Right lobe of liver (tissue), 6 donors: ENCODE measurements around the gene TTC28. TPM values are rescaled to one million over a fixed set of nuclear protein-coding genes. Genes with fewer than 3 reads are reported as not detected.

ENCODE experiments used
- ATAC-seq, 4 donors: fragments of 200-7000 bp; cut with Tn5 transposase; one replicate each; pipeline ENCODE4 v1.9.1; 2020; ENCODE audit warnings: mild to moderate bottlenecking in 4 of 4, moderate library complexity in 4 of 4
- DNase-seq, 3 donors: peaks; one replicate each; pipeline ENCODE4 v3.0.0-alpha.2; 2020
- H3K27ac ChIP-seq, 3 donors: fragments of 200-600 bp; one replicate each; pipeline ENCODE4 v1.8.0; 2022
- H3K27me3 ChIP-seq, 2 donors: fragments of 200-600 bp; one replicate each; pipeline ENCODE4 v1.8.0; 2022
- H3K36me3 ChIP-seq, 4 donors: fragments of 200-600 bp; sonication (generic) in 1 of 4; one replicate each; pipeline versions ENCODE4 v1.5.1 to v1.8.0; 2017 to 2022; ENCODE audit warnings: control low read depth in 1 of 4
- H3K4me1 ChIP-seq, 4 donors: fragments of 200-600 bp; sonication (generic) in 1 of 4; one replicate each; pipeline versions ENCODE4 v1.5.1 to v1.8.0; 2017 to 2022; ENCODE audit warnings: control low read depth in 1 of 4
- H3K4me3 ChIP-seq, 3 donors: fragments of 200-600 bp; one replicate each; pipeline ENCODE4 v1.8.0; 2022
- H3K9me3 ChIP-seq, 4 donors: fragments of 200-600 bp; sonication (generic) in 1 of 4; one replicate each; pipeline versions ENCODE4 v1.5.1 to v1.8.0; 2017 to 2022; ENCODE audit warnings: control low read depth in 1 of 4
- CTCF ChIP-seq, 4 donors: fragments of 200-600 bp in 3 of 4; fragments of 450-650 bp in 1 of 4; IDR thresholded peaks; one replicate each; pipeline versions ENCODE4 v1.5.1 to v1.8.0; 2016 to 2022; ENCODE audit warnings: antibody characterized with exemption in 4 of 4, mild to moderate bottlenecking in 2 of 4
- POLR2A ChIP-seq: fragments of 450-650 bp; IDR thresholded peaks from one replicate; pipeline ENCODE4 v1.6.1; 2017; ENCODE audit warnings: antibody characterized with exemption, mild to moderate bottlenecking
- WGBS: methylation state at CpG from one replicate; pipeline ENCODE4 v1.1.6; 2018; ENCODE audit warnings: low coverage, low lambda C conversion rate; ENCODE audit not compliant: insufficient coverage; ENCODE audit errors: missing lambda C conversion rate; 5-methylcytosine and 5-hydroxymethylcytosine counted together
- intact Hi-C, 2 donors: fragments of 100-400 bp; cut with DNase I; formaldehyde crosslinking; loops; one replicate each; pipeline versions ENCODE4 v1.11.2 to v1.14.1; 2022
- total RNA-seq, 6 experiments: library from RNA; depleted of rRNA in 2 of 6; stranded (reverse); fragments of >200 nt in 2 of 6; fragmentation: NEBNext Ultra II Directional in 3 of 6; extraction: Animal tissue kit (Norgen Biotek cat#: 25700) in 3 of 6; gene quantifications; one replicate each; pipeline versions ENCODE4 v1.1.0 to v1.2.4, GENCODE V29; 2016 to 2023
- donor health status: DM: no; HTN: yes; CAD: no.
- donor health status: DM: no; HTN: no; CAD: no.
- donor health status: DM: no; HTN: no; CAD: no.
- donor health status: DM: no; HTN: yes; CAD: no.
- donor health status: DM: no; HTN: yes; CAD: no.

Gene TTC28
- total RNA-seq, 6 experiments from 2014 or later, result 9.4 to 38.3 (median 15.0) TPM

GRCh38 chr22:28310299-28310698, 369.3 kb downstream of the TTC28 start:
- intact Hi-C loops, result no loop called here
- ATAC-seq, result peak in 3 of 4 donors; percentile 73 to 80 (median 76)
- Histone ChIP-seq H3K27ac (no peak overlapping the region), H3K4me3 (no peak overlapping the region), H3K27me3 (no peaks in the 10 kb centered on the region), H3K36me3 (no peaks in the 10 kb centered on the region), H3K4me1 (no peaks in the 10 kb centered on the region), H3K9me3 (no peaks in the 10 kb centered on the region)
- WGBS, result 29% methylated on average over 1 of the region's 1 CpG
- TF ChIP-seq POLR2A (no peak), CTCF (IDR thresholded peaks at IDR 0.05) (no peak)
- no peak for DNase-seq

GRCh38 chr22:28299753-28300152, 379.9 kb downstream of the TTC28 start:
- DNase-seq (no peak), ATAC-seq (no peak)
- intact Hi-C loops, result no loop called here
- H3K9me3 ChIP-seq, result no peaks in the 10 kb centered on the region
- no peak overlapping the region for H3K4me3 ChIP-seq
- TF ChIP-seq POLR2A (no peak), CTCF (IDR thresholded peaks at IDR 0.05) (no peak)
- WGBS, result no CpG with 5 or more reads among the region's 2 CpGs
- no peaks in the 10 kb centered on the region for H3K36me3 ChIP-seq
- H3K27ac ChIP-seq, result no peak overlapping the region
- peaks cover 0 to 11% (median 0%) of the 10 kb centered on the region in 4 donors for H3K4me1 ChIP-seq
- no peaks in the 10 kb centered on the region for H3K27me3 ChIP-seq

GRCh38 chr22:28299309-28299708, 380.3 kb downstream of the TTC28 start:
- DNase-seq (no peak), ATAC-seq (no peak)
- TF ChIP-seq POLR2A (no peak), CTCF (IDR thresholded peaks at IDR 0.05) (no peak)
- Histone ChIP-seq H3K27ac (no peak overlapping the region), H3K36me3 (no peaks in the 10 kb centered on the region), H3K9me3 (no peaks in the 10 kb centered on the region), H3K4me1 (peaks cover 0 to 11% (median 0%) of the 10 kb centered on the region in 4 donors), H3K4me3 (no peak overlapping the region), H3K27me3 (no peaks in the 10 kb centered on the region)
- WGBS, result 90% methylated on average over 3 of the region's 3 CpGs
- intact Hi-C loops, result no loop called here

- Histone ChIP-seq H3K9me3 (no peaks in the 10 kb centered on the region), H3K4me3 (no peak overlapping the region), H3K27me3 (no peaks in the 10 kb centered on the region), H3K27ac (no peak overlapping the region), H3K36me3 (no peaks in the 10 kb centered on the region), H3K4me1 (peaks cover 0 to 11% (median 0%) of the 10 kb centered on the region in 4 donors)
- ATAC-seq (no peak), DNase-seq (no peak)
- 28% methylated on average over 4 of the region's 4 CpGs for WGBS
- TF ChIP-seq POLR2A, result no peak
- no peak for TF ChIP-seq CTCF (IDR thresholded peaks at IDR 0.05)
- intact Hi-C loops, result no loop called here
Observed at GRCh38 chr22:28297504-28297903, 382.1 kb downstream of the TTC28 start.

GRCh38 chr22:28296452-28296851, 383.2 kb downstream of the TTC28 start:
- ATAC-seq (peak; percentile 61 to 77 (median 70)), DNase-seq (no peak)
- Histone ChIP-seq H3K27me3 (no peaks in the 10 kb centered on the region), H3K4me1 (peaks cover 0 to 11% (median 0%) of the 10 kb centered on the region in 4 donors), H3K27ac (no peak overlapping the region), H3K9me3 (no peaks in the 10 kb centered on the region), H3K4me3 (no peak overlapping the region), H3K36me3 (no peaks in the 10 kb centered on the region)
- TF ChIP-seq CTCF (IDR thresholded peaks at IDR 0.05) (no peak), POLR2A (no peak)
- intact Hi-C loops, result no loop called here
